Testis (tissue), 2 donors: Measurements from ENCODE around the gene RETN.

Source experiments
- CTCF ChIP-seq, 3 experiments: fragments of 450-650 bp in 2 of 3; fragments of 200-600 bp in 1 of 3; sonication (generic) in 1 of 3; IDR thresholded peaks; one replicate each; pipeline ENCODE4 v1.5.1; 2016 to 2019; ENCODE audit warnings: antibody characterized with exemption in 3 of 3, mild to moderate bottlenecking in 2 of 3, moderate library complexity in 1 of 3
- POLR2A ChIP-seq: fragments of 450-650 bp; IDR thresholded peaks from one replicate; pipeline ENCODE4 v1.6.1; 2017; ENCODE audit warnings: antibody characterized with exemption, mild to moderate bottlenecking, moderate library complexity

GRCh38 chr19:7619671-7620441, 49.0 kb upstream of the RETN start:
- no peak for TF ChIP-seq POLR2A
- no peak for TF ChIP-seq CTCF (IDR thresholded peaks at IDR 0.05)
